Fibroblast of lung (primary cell): ENCODE results near the gene MARK4. TPM values are rescaled to one million over a fixed set of nuclear protein-coding genes. Genes with fewer than 3 reads are reported as not detected.

Experiments
- DNase-seq, 2 donors: peaks; one replicate each; pipeline versions ENCODE4 v3.0.0 to v3.0.0-alpha.2; 2010; ENCODE audit warnings: low read depth in 2 of 2
- H2AFZ ChIP-seq: 2 replicates; pipeline ENCODE4 v1.5.1; 2012; ENCODE audit warnings: low read length, control low read depth, inconsistent platforms
- H3K27ac ChIP-seq: 2 replicates; pipeline ENCODE4 v1.5.1; 2011; ENCODE audit warnings: low read length, control low read depth; ENCODE audit not compliant: insufficient read depth
- H3K27me3 ChIP-seq: 2 replicates; pipeline ENCODE4 v1.5.1; 2011; ENCODE audit warnings: mild to moderate bottlenecking, low read length; ENCODE audit not compliant: control insufficient read depth, insufficient read depth
- H3K36me3 ChIP-seq: 2 replicates; pipeline ENCODE4 v1.5.1; 2011; ENCODE audit warnings: low read length; ENCODE audit not compliant: control insufficient read depth, insufficient read depth
- H3K4me1 ChIP-seq: 2 replicates; pipeline ENCODE4 v1.5.1; 2011; ENCODE audit warnings: low read length; ENCODE audit not compliant: control insufficient read depth, insufficient read depth; ENCODE audit errors: extremely low read depth
- H3K4me2 ChIP-seq: 2 replicates; pipeline ENCODE4 v1.5.1; 2011; ENCODE audit warnings: low read length, control low read depth; ENCODE audit not compliant: insufficient read depth; ENCODE audit errors: extremely low read depth
- H3K4me3 ChIP-seq, 4 experiments: fragments of 200-600 bp in 1 of 4; sonication (generic) in 1 of 4; replicated peaks in 1 of 4; 2 replicates each; pipeline ENCODE4 v1.5.1; 2011 to 2016; ENCODE audit warnings: low read length in 4 of 4, low read depth in 3 of 4, mild to moderate bottlenecking in 3 of 4, control low read depth in 2 of 4, inconsistent platforms in 1 of 4, mixed read lengths in 1 of 4; ENCODE audit not compliant: insufficient read depth in 1 of 4; ENCODE audit errors: control extremely low read depth in 1 of 4
- H3K79me2 ChIP-seq: 2 replicates; pipeline ENCODE4 v1.5.1; 2012; ENCODE audit warnings: mild to moderate bottlenecking, low read length, inconsistent platforms; ENCODE audit not compliant: control insufficient read depth, insufficient read depth
- H3K9ac ChIP-seq: 2 replicates; pipeline ENCODE4 v1.5.1; 2011; ENCODE audit warnings: mild to moderate bottlenecking, low read length, control low read depth; ENCODE audit not compliant: insufficient read depth
- H3K9me3 ChIP-seq: 2 replicates; pipeline ENCODE4 v1.5.1; 2012; ENCODE audit warnings: low read depth, low read length; ENCODE audit not compliant: control insufficient read depth, insufficient read depth
- H4K20me1 ChIP-seq: 2 replicates; pipeline ENCODE4 v1.5.1; 2011; ENCODE audit warnings: low read length; ENCODE audit not compliant: control insufficient read depth, insufficient read depth; ENCODE audit errors: extremely low read depth
- EZH2 ChIP-seq: IDR thresholded peaks from 2 replicates; pipeline ENCODE4 v1.5.1; 2012; ENCODE audit warnings: low read length, control low read depth, mild to moderate bottlenecking; ENCODE audit errors: missing control alignments
- polyA plus RNA-seq, 2 donors: library from polyadenylated mRNA; depleted of rRNA in 1 of 2; stranded (reverse) in 1 of 2; unstranded in 1 of 2; fragments of >200 nt; gene quantifications; 2 replicates each; pipeline ENCODE4 v1.2.1, GENCODE V29; 2011 to 2012; ENCODE audit warnings: missing spikeins in 1 of 2
- total RNA-seq: library from RNA; depleted of rRNA; stranded (reverse); fragments of >200 nt; gene quantifications from 2 replicates; pipeline ENCODE4 v1.2.1, GENCODE V29; 2014
- TF ChIP-seq, protein P1 (sequence below), 2 donors: IDR thresholded peaks in 1 of 2; conservative IDR thresholded peaks in 1 of 2; 1 replicate in 1 of 2; 2 replicates in 1 of 2; pipeline ENCODE4 v1.5.1; 2011 to 2012; ENCODE audit warnings: low read length in 2 of 2, control low read depth in 1 of 2, inconsistent platforms in 1 of 2, low read depth in 1 of 2, mild to moderate bottlenecking in 1 of 2

MARK4 gene
- total and polyA plus RNA-seq, 2 donors (not counting 1 experiment from before 2014, with no cell fraction given), result 8.9 to 14.1 TPM

DNA sequence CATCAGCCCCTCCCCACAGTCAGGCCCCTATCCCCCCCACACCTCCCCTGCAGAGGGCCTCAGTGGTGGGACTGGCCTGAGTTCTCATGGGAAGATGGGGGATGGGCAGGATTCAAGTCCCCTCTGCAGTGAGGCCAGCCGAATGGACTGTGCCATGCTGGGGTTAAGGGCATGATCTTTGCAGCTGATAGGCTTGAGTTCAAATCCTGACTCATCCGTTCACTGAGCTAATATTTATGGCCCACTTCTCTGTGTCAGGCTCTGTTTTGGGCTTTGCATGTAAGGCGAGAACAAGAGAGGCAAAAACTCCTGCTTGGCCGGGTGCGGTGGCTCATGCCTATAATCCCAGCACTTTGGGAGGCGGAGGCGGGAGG lies 20.7 kb downstream of the MARK4 start:
- Histone ChIP-seq H3K9me3 (no peaks in the 10 kb centered on the region), H3K27ac (no peak overlapping the region), H4K20me1 (no peaks in the 10 kb centered on the region), H3K9ac (no peak overlapping the region), H3K27me3 (no peaks in the 10 kb centered on the region), H3K4me3 (no peak overlapping the region), H2AFZ (no peak overlapping the region), H3K4me1 (no peaks in the 10 kb centered on the region), H3K79me2 (no peaks in the 10 kb centered on the region), H3K4me2 (no peak overlapping the region), H3K36me3 (peaks cover 10% of the 10 kb centered on the region)
- DNase-seq, result no peak
- TF ChIP-seq, protein P1, sequence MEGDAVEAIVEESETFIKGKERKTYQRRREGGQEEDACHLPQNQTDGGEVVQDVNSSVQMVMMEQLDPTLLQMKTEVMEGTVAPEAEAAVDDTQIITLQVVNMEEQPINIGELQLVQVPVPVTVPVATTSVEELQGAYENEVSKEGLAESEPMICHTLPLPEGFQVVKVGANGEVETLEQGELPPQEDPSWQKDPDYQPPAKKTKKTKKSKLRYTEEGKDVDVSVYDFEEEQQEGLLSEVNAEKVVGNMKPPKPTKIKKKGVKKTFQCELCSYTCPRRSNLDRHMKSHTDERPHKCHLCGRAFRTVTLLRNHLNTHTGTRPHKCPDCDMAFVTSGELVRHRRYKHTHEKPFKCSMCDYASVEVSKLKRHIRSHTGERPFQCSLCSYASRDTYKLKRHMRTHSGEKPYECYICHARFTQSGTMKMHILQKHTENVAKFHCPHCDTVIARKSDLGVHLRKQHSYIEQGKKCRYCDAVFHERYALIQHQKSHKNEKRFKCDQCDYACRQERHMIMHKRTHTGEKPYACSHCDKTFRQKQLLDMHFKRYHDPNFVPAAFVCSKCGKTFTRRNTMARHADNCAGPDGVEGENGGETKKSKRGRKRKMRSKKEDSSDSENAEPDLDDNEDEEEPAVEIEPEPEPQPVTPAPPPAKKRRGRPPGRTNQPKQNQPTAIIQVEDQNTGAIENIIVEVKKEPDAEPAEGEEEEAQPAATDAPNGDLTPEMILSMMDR (conservative IDR thresholded peaks at IDR 0.05 in 1 of 2, IDR thresholded peaks at IDR 0.05 in 1 of 2; ENCODE audit: low read depth in 1 of 2, low read length in 2 of 2), result no peak
- TF ChIP-seq EZH2, result no peak

DNA sequence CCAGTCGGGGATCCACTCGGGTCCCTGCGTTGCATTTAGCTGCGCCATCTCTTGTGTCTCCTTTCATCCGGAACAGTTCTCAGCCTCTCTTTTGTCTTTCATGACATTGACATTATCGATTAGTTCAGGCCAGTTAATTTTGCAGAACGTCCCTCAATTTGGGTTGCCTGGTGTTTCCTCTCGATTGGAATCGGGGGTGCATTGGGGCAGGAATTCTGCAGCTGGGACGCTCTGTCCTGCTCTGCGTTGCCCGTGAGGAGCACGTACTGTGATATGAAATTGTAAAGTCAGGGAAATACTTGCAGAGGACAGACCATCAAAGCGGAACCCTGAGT lies 22.4 kb downstream of the MARK4 start:
- H3K9ac ChIP-seq, result no peak overlapping the region
- no peak overlapping the region for H3K4me2 ChIP-seq
- H3K79me2 ChIP-seq, result no peaks in the 10 kb centered on the region
- TF ChIP-seq EZH2, result no peak
- TF ChIP-seq, protein P1 (conservative IDR thresholded peaks at IDR 0.05 in 1 of 2, IDR thresholded peaks at IDR 0.05 in 1 of 2; ENCODE audit: low read depth in 1 of 2, low read length in 2 of 2), result no peak
- H3K4me3 ChIP-seq, result no peak overlapping the region
- DNase-seq, result no peak
- H3K27ac ChIP-seq, result no peak overlapping the region
- H2AFZ ChIP-seq, result no peak overlapping the region
- H4K20me1 ChIP-seq, result no peaks in the 10 kb centered on the region
- no peaks in the 10 kb centered on the region for H3K27me3 ChIP-seq
- no peaks in the 10 kb centered on the region for H3K9me3 ChIP-seq
- H3K36me3 ChIP-seq, result peaks cover 15% of the 10 kb centered on the region
- no peaks in the 10 kb centered on the region for H3K4me1 ChIP-seq

DNA sequence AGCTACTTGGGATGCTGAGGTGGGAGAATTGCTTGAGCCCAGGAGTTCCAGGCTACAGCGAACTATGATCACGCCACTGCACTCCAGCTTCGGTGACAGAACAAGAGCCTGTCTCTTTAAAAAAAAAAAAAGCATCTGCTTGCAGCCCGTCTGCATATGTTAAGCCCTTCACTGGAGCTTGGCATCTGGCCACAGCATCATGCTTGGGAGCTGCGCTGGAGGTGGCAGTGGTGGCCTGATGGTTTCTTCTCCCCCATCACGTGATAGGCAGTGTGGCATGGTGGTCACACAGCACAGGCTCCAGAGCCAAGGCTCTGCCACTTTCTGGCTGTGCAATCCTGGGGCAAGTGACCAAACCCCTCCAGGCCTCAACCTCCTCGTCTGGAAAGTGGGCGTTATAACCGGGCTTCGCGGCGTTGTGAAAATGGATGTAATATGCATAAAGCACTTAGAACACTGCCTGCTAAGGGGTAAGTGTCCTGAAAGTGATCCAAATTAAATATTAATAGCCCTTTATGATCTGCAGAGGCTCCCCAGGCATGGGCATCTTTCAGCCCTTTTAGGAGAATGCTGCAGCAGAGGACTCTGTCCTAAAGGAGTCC lies 24.4 kb downstream of the MARK4 start:
- no peak for TF ChIP-seq EZH2
- TF ChIP-seq, protein P1 (conservative IDR thresholded peaks at IDR 0.05 in 1 of 2, IDR thresholded peaks at IDR 0.05 in 1 of 2; ENCODE audit: low read depth in 1 of 2, low read length in 2 of 2), result no peak
- no peak overlapping the region for H2AFZ ChIP-seq
- no peak overlapping the region for H3K4me2 ChIP-seq
- no peaks in the 10 kb centered on the region for H4K20me1 ChIP-seq
- no peak overlapping the region for H3K9ac ChIP-seq
- peak in 1 of 2 donors; percentile 41 for DNase-seq
- H3K4me1 ChIP-seq, result no peaks in the 10 kb centered on the region
- peaks cover 12% of the 10 kb centered on the region for H3K36me3 ChIP-seq
- H3K9me3 ChIP-seq, result no peaks in the 10 kb centered on the region
- H3K79me2 ChIP-seq, result no peaks in the 10 kb centered on the region
- H3K27ac ChIP-seq, result no peak overlapping the region
- no peak overlapping the region for H3K4me3 ChIP-seq
- no peaks in the 10 kb centered on the region for H3K27me3 ChIP-seq
